ENCODE measurements around the gene B4GALT6.

B4GALT6 gene

GRCh38 chr18:31595121-31595771, 89.1 kb downstream of the B4GALT6 start:
- DNase-seq (ENCODE audit: low spot score): no peak

GRCh38 chr18:31592506-31593157, 91.7 kb downstream of the B4GALT6 start:
- no peak for DNase-seq (ENCODE audit: low spot score)

GRCh38 chr18:31591628-31592027, 92.8 kb downstream of the B4GALT6 start, which contains the start of gene TTR:
TSS of gene TTR (plus strand) at chr18:31591877. CDS start at chr18:31591903, 26 bp downstream.
- DNase-seq (ENCODE audit: low spot score): no peak

GRCh38 chr18:31591113-31591512, 93.3 kb downstream of the B4GALT6 start:
- DNase-seq (ENCODE audit: low spot score): no peak

- DNase-seq (ENCODE audit: low spot score): no peak
These were observed 93.8 kb downstream of the B4GALT6 start for GRCh38 chr18:31590570-31590969.

GRCh38 chr18:31587529-31587928, 96.9 kb downstream of the B4GALT6 start:
- DNase-seq (ENCODE audit: low spot score): no peak

- DNase-seq (ENCODE audit: low spot score): no peak
These were observed 97.8 kb downstream of the B4GALT6 start for GRCh38 chr18:31586616-31587015.

- no peak for DNase-seq (ENCODE audit: low spot score)
These were observed 98.4 kb downstream of the B4GALT6 start for GRCh38 chr18:31585991-31586390.

GRCh38 chr18:31583185-31583854, 101.1 kb downstream of the B4GALT6 start:
- no peak for DNase-seq (ENCODE audit: low spot score)

GRCh38 chr18:31581498-31582197, 102.7 kb downstream of the B4GALT6 start:
- no peak for DNase-seq (ENCODE audit: low spot score)

- no peak for DNase-seq (ENCODE audit: low spot score)
These were observed 105.0 kb downstream of the B4GALT6 start for GRCh38 chr18:31579375-31579774.

- DNase-seq (ENCODE audit: low spot score): no peak
These were observed 106.3 kb downstream of the B4GALT6 start for GRCh38 chr18:31578126-31578525.

GRCh38 chr18:31577195-31577594, 107.2 kb downstream of the B4GALT6 start:
- DNase-seq (ENCODE audit: low spot score): no peak

- no peak for DNase-seq (ENCODE audit: low spot score)
These were observed 107.7 kb downstream of the B4GALT6 start for GRCh38 chr18:31576670-31577069.

GRCh38 chr18:31575515-31576257, 108.7 kb downstream of the B4GALT6 start:
- no peak for DNase-seq (ENCODE audit: low spot score)

- DNase-seq (ENCODE audit: low spot score): no peak
These were observed 110.0 kb downstream of the B4GALT6 start for GRCh38 chr18:31574359-31574758.

All from hematopoietic multipotent progenitor cell treated with erythropoietin and hydrocortisone succinate and interleukin-3 and kit ligand, for 15 days (in vitro differentiated cells).